Neuronal stem cell (in vitro differentiated cells): ENCODE measurements around the gene SELENOM.

Source experiments
- DNase-seq: peaks from one replicate; pipeline ENCODE4 v3.0.0-alpha.2; 2013; ENCODE audit warnings: low spot score
- H2AFZ ChIP-seq: one replicate; pipeline ENCODE4 v1.6.1; 2013; ENCODE audit warnings: mild to moderate bottlenecking, low read length, inconsistent platforms
- H2AK5ac ChIP-seq: 2 replicates; pipeline ENCODE4 v1.6.1; 2013; ENCODE audit warnings: low read depth, mild to moderate bottlenecking, inconsistent platforms, low read length, moderate library complexity, mixed read lengths
- H2BK120ac ChIP-seq: 2 replicates; pipeline ENCODE4 v1.6.1; 2013; ENCODE audit warnings: low read depth, mild to moderate bottlenecking, inconsistent platforms, low read length, moderate library complexity, mixed read lengths
- H2BK12ac ChIP-seq: one replicate; pipeline ENCODE4 v1.6.1; 2013; ENCODE audit warnings: low read length, inconsistent platforms
- H2BK15ac ChIP-seq: 2 replicates; pipeline ENCODE4 v1.6.1; 2013; ENCODE audit warnings: mild to moderate bottlenecking, low read length, inconsistent platforms, mixed read lengths
- H2BK5ac ChIP-seq: one replicate; pipeline ENCODE4 v1.6.1; 2013; ENCODE audit warnings: inconsistent platforms, mild to moderate bottlenecking, low read length, moderate library complexity
- H3K14ac ChIP-seq: one replicate; pipeline ENCODE4 v1.6.1; 2013; ENCODE audit warnings: low read length, inconsistent platforms
- H3K18ac ChIP-seq: 2 replicates; pipeline ENCODE4 v1.6.1; 2013; ENCODE audit warnings: low read length, inconsistent platforms
- H3K23ac ChIP-seq: 2 replicates; pipeline ENCODE4 v1.6.1; 2013; ENCODE audit warnings: low read depth, mild to moderate bottlenecking, mixed read lengths, low read length, inconsistent platforms; ENCODE audit not compliant: poor library complexity
- H3K27ac ChIP-seq: replicated peaks from 3 replicates; pipeline ENCODE4 v1.5.1; 2013; ENCODE audit warnings: low read length, inconsistent platforms
- H3K27me3 ChIP-seq, 3 experiments: 2 replicates each; pipeline ENCODE4 v1.6.1; 2013; ENCODE audit warnings: low read length in 3 of 3, mild to moderate bottlenecking in 2 of 3, inconsistent platforms in 1 of 3, low read depth in 1 of 3, mixed read lengths in 1 of 3, moderate library complexity in 1 of 3; ENCODE audit not compliant: control insufficient read depth in 3 of 3, insufficient read depth in 3 of 3
- H3K36me3 ChIP-seq, 2 donors: replicated peaks in 1 of 2; 2 replicates each; pipeline ENCODE4 v1.6.1; 2013; ENCODE audit warnings: low read length in 2 of 2; ENCODE audit not compliant: control insufficient read depth in 2 of 2, insufficient read depth in 2 of 2
- H3K4ac ChIP-seq: 2 replicates; pipeline ENCODE4 v1.6.1; 2013; ENCODE audit warnings: inconsistent platforms, mild to moderate bottlenecking, low read length, moderate library complexity
- H3K4me1 ChIP-seq, 2 donors: 1 replicate in 1 of 2; 2 replicates in 1 of 2; pipeline ENCODE4 v1.6.1; 2013; ENCODE audit warnings: low read length in 2 of 2, low read depth in 1 of 2; ENCODE audit not compliant: control insufficient read depth in 2 of 2, insufficient read depth in 1 of 2
- H3K4me2 ChIP-seq: one replicate; pipeline ENCODE4 v1.6.1; 2013; ENCODE audit warnings: mild to moderate bottlenecking, low read length, inconsistent platforms; ENCODE audit not compliant: insufficient read depth, poor library complexity, severe bottlenecking
- H3K4me3 ChIP-seq, 2 donors: 2 replicates each; pipeline ENCODE4 v1.5.1; 2013; ENCODE audit warnings: low read length in 2 of 2, mild to moderate bottlenecking in 2 of 2, inconsistent platforms in 1 of 2, moderate library complexity in 1 of 2
- H3K79me1 ChIP-seq: one replicate; pipeline ENCODE4 v1.6.1; 2013; ENCODE audit warnings: low read depth, mild to moderate bottlenecking, inconsistent platforms, low read length, moderate library complexity
- H3K9ac ChIP-seq: one replicate; pipeline ENCODE4 v1.6.1; 2013; ENCODE audit warnings: mild to moderate bottlenecking, low read depth, low read length, inconsistent platforms; ENCODE audit not compliant: poor library complexity
- H3K9me3 ChIP-seq, 2 donors: replicated peaks in 1 of 2; 2 replicates each; pipeline versions ENCODE3 to v1.6.1; 2013; ENCODE audit warnings: low read length in 2 of 2, mild to moderate bottlenecking in 2 of 2, inconsistent platforms in 1 of 2, low read depth in 1 of 2, mixed read lengths in 1 of 2, moderate library complexity in 1 of 2; ENCODE audit not compliant: control insufficient read depth in 2 of 2, insufficient read depth in 1 of 2
- H4K8ac ChIP-seq: one replicate; pipeline ENCODE4 v1.6.1; 2013; ENCODE audit warnings: low read depth, mild to moderate bottlenecking, inconsistent platforms, low read length, moderate library complexity
- H4K91ac ChIP-seq: one replicate; pipeline ENCODE4 v1.6.1; 2013; ENCODE audit warnings: low read length, low read depth, mild to moderate bottlenecking, inconsistent platforms; ENCODE audit not compliant: poor library complexity
- WGBS, 2 donors: extraction: QIAGEN DNeasy Blood & Tissue Kit; methylation state at CpG; one replicate each; pipeline ENCODE4 v1.1.7; 2013; ENCODE audit warnings: missing lambda C conversion rate in 2 of 2, mixed read lengths in 1 of 2; ENCODE audit not compliant: insufficient read length in 2 of 2, insufficient replicate concordance in 1 of 2; ENCODE audit errors: extremely low coverage in 2 of 2; 5-methylcytosine and 5-hydroxymethylcytosine counted together

Gene SELENOM

DNA sequence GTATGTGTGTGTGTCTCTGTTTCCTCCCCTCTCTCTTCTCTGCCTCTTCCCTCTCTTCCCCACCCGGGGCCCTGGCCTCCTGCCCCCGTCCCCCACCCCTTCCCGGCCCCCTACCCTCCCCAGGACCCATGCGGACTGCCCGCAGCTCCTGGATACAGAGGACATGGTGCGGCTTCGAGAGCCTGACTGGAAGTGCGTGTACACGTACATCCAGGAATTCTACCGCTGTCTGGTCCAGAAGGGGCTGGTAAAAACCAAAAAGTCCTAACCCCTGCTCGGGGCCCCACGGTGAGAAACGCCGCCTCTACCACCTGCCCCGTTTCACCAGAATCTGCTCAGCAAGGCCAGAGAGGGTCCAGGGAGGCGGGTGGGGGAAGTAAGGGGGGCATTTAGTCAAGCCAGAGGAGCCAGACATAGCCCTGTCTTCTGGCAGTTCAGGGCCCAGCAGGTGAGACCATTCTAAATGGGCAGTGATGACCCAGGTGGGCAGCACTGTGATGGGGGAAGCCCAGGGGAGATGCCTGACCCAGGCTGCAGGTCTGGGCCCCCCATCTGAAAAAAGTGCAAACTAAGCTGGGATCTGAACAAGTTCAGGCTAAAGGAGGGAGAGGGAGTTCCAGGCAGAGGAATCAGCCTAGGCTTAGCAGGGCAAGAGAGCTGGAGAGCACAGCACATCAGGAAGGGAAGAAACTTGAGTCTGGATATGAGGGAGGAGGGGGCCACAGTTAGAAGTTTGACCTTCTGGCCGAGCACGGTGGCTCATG lies 6.4 kb downstream of the SELENOM start:
- Histone ChIP-seq H3K27ac (no peak overlapping the region), H3K27me3 (peaks cover 0 to 10% (median 0%) of the 10 kb centered on the region in 3 experiments)
- no CpG with 5 or more reads among the region's 18 CpGs for WGBS, 2 donors

DNA sequence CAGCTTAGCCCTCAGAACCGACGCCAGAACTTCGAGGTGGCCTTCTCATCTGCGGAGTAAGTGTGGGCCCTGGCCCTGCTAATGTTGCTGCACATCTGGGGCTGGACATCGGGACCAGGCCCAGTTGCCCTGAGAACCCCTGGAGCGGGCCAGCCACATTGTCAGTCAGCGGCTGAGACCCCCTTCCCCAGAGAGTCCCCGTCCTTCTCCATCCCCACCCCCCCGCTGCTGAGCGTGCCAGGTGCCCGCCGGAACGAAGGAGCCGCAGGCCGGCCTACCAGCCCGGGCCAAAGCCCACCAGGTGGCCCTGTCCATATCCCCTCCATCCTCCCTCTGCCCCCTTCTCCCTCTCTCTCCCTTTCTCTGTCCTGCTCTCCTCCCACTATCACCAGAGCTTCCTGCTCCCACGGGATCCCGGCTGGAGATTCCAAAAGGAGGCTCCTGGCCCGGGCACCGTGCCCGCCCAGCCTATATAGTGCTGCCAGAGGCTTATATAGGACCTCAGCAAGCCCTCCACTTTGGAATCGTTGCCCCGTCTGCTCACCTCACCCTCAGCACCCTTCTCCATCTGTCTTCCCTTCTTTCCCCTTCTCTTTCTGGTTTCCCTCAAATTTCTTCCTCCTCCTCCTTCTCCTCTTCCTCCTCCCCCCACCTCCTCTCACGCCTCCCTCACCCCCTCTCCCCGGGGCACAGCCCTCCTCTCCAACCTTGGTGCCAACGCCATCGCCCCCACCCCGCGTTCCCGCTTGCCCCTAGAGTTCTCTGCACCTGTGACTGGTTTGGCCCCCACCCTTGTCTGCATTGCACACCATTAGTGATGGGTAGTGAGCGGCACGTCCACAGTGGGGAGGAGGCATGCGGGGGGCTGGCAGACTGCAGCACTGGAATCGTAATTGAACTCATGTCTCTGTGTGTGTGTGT lies 7.3 kb downstream of the SELENOM start:
- H3K4me3 ChIP-seq, result no peak overlapping the region
- no peak overlapping the region for H2AFZ ChIP-seq
- H3K14ac ChIP-seq, result no peak overlapping the region
- 100% methylated on average over 1 of the region's 34 CpGs; no CpG with 5 or more reads in 1 of the 2 donors for WGBS, 2 donors
- no peaks in the 10 kb centered on the region for H3K79me1 ChIP-seq
- no peak overlapping the region for H3K4ac ChIP-seq
- H3K27ac ChIP-seq, result no peak overlapping the region
- H2AK5ac ChIP-seq, result no peak overlapping the region
- no peak overlapping the region for H4K91ac ChIP-seq
- H4K8ac ChIP-seq, result no peak overlapping the region
- H2BK120ac ChIP-seq, result no peak overlapping the region
- no peak overlapping the region for H3K18ac ChIP-seq
- H3K9me3 ChIP-seq, result peaks cover 0 to 2% of the 10 kb centered on the region in 2 donors
- H3K9ac ChIP-seq, result no peak overlapping the region
- H3K27me3 ChIP-seq, result peaks cover 0 to 1% (median 0%) of the 10 kb centered on the region in 3 experiments
- peaks cover 0 to 12% of the 10 kb centered on the region in 2 donors for H3K4me1 ChIP-seq
- no peak overlapping the region for H2BK15ac ChIP-seq
- H3K36me3 ChIP-seq, result peaks cover 18 to 45% of the 10 kb centered on the region in 2 donors
- H3K4me2 ChIP-seq, result no peak overlapping the region
- H3K23ac ChIP-seq, result no peak overlapping the region
- H2BK5ac ChIP-seq, result no peak overlapping the region
- no peak for DNase-seq
- no peak overlapping the region for H2BK12ac ChIP-seq

More for the DNA sequence above, 6.4 kb downstream of the SELENOM start:
- Histone ChIP-seq H2BK15ac (no peak overlapping the region), H3K23ac (no peak overlapping the region), H4K91ac (no peak overlapping the region), H2BK120ac (no peak overlapping the region), H3K4me2 (no peak overlapping the region), H3K36me3 (peaks cover 11 to 36% of the 10 kb centered on the region in 2 donors), H3K18ac (no peak overlapping the region), H2BK5ac (no peak overlapping the region), H2AFZ (no peak overlapping the region), H4K8ac (no peak overlapping the region), H3K4ac (no peak overlapping the region), H2BK12ac (no peak overlapping the region), H3K4me3 (no peak overlapping the region), H3K4me1 (peaks cover 0 to 14% of the 10 kb centered on the region in 2 donors), H3K9me3 (peaks cover 0 to 2% of the 10 kb centered on the region in 2 donors), H3K14ac (no peak overlapping the region), H2AK5ac (no peak overlapping the region), H3K79me1 (no peaks in the 10 kb centered on the region), H3K9ac (no peak overlapping the region)
- DNase-seq, result no peak

- Histone ChIP-seq H2BK120ac (no peak overlapping the region), H3K36me3 (peaks cover 20 to 45% of the 10 kb centered on the region in 2 donors), H3K9ac (no peak overlapping the region), H2BK12ac (no peak overlapping the region), H3K18ac (no peak overlapping the region), H3K4me2 (no peak overlapping the region), H2BK5ac (no peak overlapping the region), H2BK15ac (no peak overlapping the region), H3K4ac (no peak overlapping the region), H3K4me3 (no peak overlapping the region), H4K91ac (no peak overlapping the region), H3K27me3 (no peaks in the 10 kb centered on the region), H3K14ac (no peak overlapping the region), H3K79me1 (no peaks in the 10 kb centered on the region), H4K8ac (no peak overlapping the region), H3K23ac (no peak overlapping the region), H3K9me3 (peaks cover 0 to 2% of the 10 kb centered on the region in 2 donors), H2AFZ (no peak overlapping the region), H3K4me1 (peaks cover 0 to 9% of the 10 kb centered on the region in 2 donors), H3K27ac (no peak overlapping the region), H2AK5ac (no peak overlapping the region)
- WGBS, 2 donors, result no CpG with 5 or more reads among the region's 6 CpGs
- DNase-seq, result no peak
Measured at GRCh38 chr22:31099386-31099785, 8.0 kb downstream of the SELENOM start.
